Measurements from ENCODE around the gene EPN3. TPM values are rescaled to one million over a fixed set of nuclear protein-coding genes. Genes with fewer than 3 reads are reported as not detected.

EPN3 gene
- total RNA-seq, 4 donors from 2014 or later: not detected

DNA sequence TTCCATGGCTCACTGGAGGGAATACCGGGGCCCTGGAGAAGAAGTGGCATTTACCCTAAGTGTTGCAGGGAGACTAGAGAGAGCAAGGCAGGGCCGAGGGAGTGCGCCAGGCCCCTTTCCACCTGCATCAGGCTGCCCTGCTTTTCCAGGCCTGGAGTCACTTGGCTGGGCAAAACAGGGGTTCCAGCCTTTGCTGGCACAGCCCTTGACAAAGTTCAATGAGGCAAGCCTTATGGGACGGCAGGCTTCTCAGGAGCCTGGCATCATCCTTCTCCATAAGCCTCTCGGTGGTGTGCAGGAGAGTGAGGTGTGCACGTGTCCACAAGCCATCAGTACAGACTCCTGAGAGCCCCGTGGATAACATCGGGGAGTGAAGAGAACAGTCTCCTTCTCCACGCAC lies 55.0 kb downstream of the EPN3 start:
- H3K9me3 ChIP-seq: no peaks in the 10 kb centered on the region
- peaks cover 19 to 27% (median 24%) of the 10 kb centered on the region in 4 donors for H3K4me1 ChIP-seq
- no peak for DNase-seq (ENCODE audit: extremely low spot score)
- TF ChIP-seq POLR2A (IDR thresholded peaks at IDR 0.05; ENCODE audit: low read depth): no peak
- no peak for TF ChIP-seq EP300 (IDR thresholded peaks at IDR 0.05)
- no peak for TF ChIP-seq POLR2AphosphoS5 (IDR thresholded peaks at IDR 0.05)
- TF ChIP-seq, protein P1, sequence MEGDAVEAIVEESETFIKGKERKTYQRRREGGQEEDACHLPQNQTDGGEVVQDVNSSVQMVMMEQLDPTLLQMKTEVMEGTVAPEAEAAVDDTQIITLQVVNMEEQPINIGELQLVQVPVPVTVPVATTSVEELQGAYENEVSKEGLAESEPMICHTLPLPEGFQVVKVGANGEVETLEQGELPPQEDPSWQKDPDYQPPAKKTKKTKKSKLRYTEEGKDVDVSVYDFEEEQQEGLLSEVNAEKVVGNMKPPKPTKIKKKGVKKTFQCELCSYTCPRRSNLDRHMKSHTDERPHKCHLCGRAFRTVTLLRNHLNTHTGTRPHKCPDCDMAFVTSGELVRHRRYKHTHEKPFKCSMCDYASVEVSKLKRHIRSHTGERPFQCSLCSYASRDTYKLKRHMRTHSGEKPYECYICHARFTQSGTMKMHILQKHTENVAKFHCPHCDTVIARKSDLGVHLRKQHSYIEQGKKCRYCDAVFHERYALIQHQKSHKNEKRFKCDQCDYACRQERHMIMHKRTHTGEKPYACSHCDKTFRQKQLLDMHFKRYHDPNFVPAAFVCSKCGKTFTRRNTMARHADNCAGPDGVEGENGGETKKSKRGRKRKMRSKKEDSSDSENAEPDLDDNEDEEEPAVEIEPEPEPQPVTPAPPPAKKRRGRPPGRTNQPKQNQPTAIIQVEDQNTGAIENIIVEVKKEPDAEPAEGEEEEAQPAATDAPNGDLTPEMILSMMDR (IDR thresholded peaks at IDR 0.05): no peak
- H3K4me3 ChIP-seq: no peak overlapping the region
- H3K27me3 ChIP-seq: no peaks in the 10 kb centered on the region
- WGBS: 84% methylated on average over 7 of the region's 9 CpGs
- H3K27ac ChIP-seq (replicated peaks in 1 of 4): no peak overlapping the region
- H3K36me3 ChIP-seq: no peaks in the 10 kb centered on the region
- intact Hi-C loops (cut with DNase I): no loop called here

DNA sequence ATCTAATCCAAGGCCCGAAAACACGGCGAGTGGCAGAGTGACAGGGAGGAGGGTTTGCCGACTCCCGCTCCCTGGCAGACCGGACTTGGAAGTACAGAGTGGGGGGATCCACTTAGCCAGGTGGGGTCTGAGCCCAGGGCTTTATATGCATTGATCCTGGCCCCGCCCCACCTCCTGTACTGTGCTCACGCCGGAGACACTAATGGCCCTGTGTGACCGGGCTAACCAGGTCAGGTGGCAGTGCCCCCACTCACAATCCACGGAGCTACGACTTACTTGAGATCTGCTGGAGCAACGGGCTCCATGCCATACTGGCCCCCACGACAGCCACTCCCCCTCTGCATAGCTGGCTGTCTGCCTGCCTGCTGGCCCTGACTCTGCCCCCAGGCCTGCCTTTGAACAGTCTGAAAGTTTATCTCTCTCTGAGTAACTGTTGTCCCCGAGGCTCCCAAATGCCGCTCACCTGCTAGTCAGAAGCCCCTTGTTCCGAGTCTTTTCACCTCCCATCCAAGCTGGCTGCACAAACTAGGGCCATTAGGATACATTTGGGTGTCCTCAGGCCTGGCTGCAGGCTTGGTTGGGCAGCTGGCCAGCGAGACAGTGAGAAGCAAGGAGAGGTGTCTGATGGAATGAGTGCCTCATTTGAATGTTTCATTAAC lies 56.0 kb downstream of the EPN3 start:
- DNase-seq (ENCODE audit: extremely low spot score): no peak
- H3K9me3 ChIP-seq: no peaks in the 10 kb centered on the region
- H3K36me3 ChIP-seq: no peaks in the 10 kb centered on the region
- no peak overlapping the region for H3K4me3 ChIP-seq
- no peak overlapping the region for H3K27ac ChIP-seq (replicated peaks in 1 of 4)
- peaks cover 19 to 27% (median 24%) of the 10 kb centered on the region in 4 donors for H3K4me1 ChIP-seq
- H3K27me3 ChIP-seq: no peaks in the 10 kb centered on the region
- 65% methylated on average over 18 of the region's 18 CpGs for WGBS
- intact Hi-C loops (cut with DNase I): no loop called here
- TF ChIP-seq, protein P1 (IDR thresholded peaks at IDR 0.05): no peak
- TF ChIP-seq POLR2A (IDR thresholded peaks at IDR 0.05; ENCODE audit: low read depth): no peak
- TF ChIP-seq POLR2AphosphoS5 (IDR thresholded peaks at IDR 0.05): no peak

DNA sequence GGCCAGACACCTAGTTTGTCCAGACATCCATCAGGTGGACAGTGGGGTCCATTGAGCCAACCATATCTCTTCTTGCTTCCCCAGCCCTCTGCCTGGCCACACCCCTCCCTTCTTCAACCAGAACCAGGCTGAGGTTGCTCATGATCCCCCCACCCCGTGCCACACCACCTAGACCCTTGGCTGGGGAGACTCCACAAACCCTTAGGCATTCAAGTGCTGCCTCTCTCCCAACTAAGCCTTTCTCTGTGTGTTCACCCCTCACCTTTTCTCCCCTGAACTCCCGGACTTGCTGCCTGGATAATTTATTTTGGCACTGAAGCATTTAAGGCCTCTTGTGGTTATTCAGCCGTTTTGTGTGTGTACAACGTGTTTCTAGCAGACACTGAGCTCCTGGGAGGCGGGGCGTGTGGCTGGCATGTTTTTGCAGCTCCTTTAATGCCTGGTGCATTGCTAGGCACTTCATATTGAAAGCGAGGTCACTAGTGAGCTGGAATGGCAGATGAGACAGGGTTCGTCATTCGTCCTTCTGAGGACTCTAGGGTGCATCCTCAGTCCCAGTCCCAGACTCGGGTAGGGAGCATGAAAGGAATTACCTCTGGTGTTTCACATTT lies 56.7 kb downstream of the EPN3 start:
- Histone ChIP-seq H3K9me3 (no peaks in the 10 kb centered on the region), H3K27me3 (no peaks in the 10 kb centered on the region), H3K4me3 (no peak overlapping the region), H3K27ac (replicated peaks in 1 of 4) (no peak overlapping the region), H3K36me3 (no peaks in the 10 kb centered on the region), H3K4me1 (peaks cover 19 to 27% (median 24%) of the 10 kb centered on the region in 4 donors)
- no peak for DNase-seq (ENCODE audit: extremely low spot score)
- intact Hi-C loops (cut with DNase I): no loop called here
- 63% methylated on average over 9 of the region's 10 CpGs for WGBS
- TF ChIP-seq POLR2A (IDR thresholded peaks at IDR 0.05; ENCODE audit: low read depth) (no peak), POLR2AphosphoS5 (IDR thresholded peaks at IDR 0.05) (no peak), EP300 (IDR thresholded peaks at IDR 0.05) (no peak)
- TF ChIP-seq, protein P1 (IDR thresholded peaks at IDR 0.05): no peak

DNA sequence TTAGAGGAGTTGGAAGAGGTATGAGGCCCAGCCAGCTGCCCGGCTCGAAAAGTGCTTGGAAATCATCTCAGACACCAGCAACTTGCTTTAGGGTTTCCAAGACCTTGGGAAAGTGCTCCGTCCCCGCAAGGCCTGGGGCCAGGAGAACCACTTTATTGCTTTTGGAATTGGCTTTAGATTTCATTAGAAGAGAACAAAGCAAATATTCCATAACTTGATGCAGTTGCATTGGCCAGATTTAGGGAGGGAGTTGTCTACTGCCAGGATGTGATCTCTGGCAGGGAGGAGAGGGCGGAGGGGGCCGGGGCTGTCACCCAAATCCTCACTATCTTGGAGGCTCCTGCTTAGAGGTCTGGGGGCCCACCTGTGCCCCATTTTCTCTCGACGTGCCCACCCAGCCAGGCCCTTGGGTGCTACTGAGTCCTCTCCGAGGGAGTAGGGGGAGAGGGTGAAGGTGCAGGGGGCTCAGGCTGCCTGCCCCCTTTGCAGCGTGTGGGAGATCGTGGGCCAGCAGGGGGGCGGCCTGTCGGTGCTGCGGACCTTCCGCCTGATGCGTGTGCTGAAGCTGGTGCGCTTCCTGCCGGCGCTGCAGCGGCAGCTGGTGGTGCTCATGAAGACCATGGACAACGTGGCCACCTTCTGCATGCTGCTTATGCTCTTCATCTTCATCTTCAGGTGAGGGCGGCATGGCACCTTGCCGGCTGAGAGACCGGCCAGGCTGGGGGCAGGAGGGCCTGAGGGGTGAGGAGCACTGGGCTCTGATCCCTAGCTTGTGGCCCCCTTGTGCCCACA lies 58.6 kb downstream of the EPN3 start:
- WGBS: 98% methylated on average over 12 of the region's 24 CpGs
- intact Hi-C loops (cut with DNase I): no loop called here

More for the DNA sequence above, 58.6 kb downstream of the EPN3 start:
- Histone ChIP-seq H3K4me1 (peaks cover 19 to 27% (median 24%) of the 10 kb centered on the region in 4 donors), H3K27ac (replicated peaks in 1 of 4) (no peak overlapping the region), H3K4me3 (no peak overlapping the region), H3K9me3 (no peaks in the 10 kb centered on the region), H3K27me3 (no peaks in the 10 kb centered on the region), H3K36me3 (no peaks in the 10 kb centered on the region)
- DNase-seq (ENCODE audit: extremely low spot score): no peak
- no peak for TF ChIP-seq POLR2A (IDR thresholded peaks at IDR 0.05; ENCODE audit: low read depth)
- TF ChIP-seq, protein P1 (IDR thresholded peaks at IDR 0.05): no peak
- TF ChIP-seq EP300 (IDR thresholded peaks at IDR 0.05): no peak
- TF ChIP-seq POLR2AphosphoS5 (IDR thresholded peaks at IDR 0.05): no peak
